HTR-8/SVneo (cell line): ENCODE data around the gene PRELID3B.

Source experiments
- DNase-seq: peaks from one replicate; pipeline ENCODE4 v3.0.0; 2011; ENCODE audit warnings: low spot score, mixed read lengths; ENCODE audit not compliant: insufficient read length
- FAIRE-seq: peaks from 2 replicates; lab custom pipeline; 2011; peaks lifted over from hg19 to GRCh38; lab: Jason Lieb, UNC

Gene PRELID3B

DNA sequence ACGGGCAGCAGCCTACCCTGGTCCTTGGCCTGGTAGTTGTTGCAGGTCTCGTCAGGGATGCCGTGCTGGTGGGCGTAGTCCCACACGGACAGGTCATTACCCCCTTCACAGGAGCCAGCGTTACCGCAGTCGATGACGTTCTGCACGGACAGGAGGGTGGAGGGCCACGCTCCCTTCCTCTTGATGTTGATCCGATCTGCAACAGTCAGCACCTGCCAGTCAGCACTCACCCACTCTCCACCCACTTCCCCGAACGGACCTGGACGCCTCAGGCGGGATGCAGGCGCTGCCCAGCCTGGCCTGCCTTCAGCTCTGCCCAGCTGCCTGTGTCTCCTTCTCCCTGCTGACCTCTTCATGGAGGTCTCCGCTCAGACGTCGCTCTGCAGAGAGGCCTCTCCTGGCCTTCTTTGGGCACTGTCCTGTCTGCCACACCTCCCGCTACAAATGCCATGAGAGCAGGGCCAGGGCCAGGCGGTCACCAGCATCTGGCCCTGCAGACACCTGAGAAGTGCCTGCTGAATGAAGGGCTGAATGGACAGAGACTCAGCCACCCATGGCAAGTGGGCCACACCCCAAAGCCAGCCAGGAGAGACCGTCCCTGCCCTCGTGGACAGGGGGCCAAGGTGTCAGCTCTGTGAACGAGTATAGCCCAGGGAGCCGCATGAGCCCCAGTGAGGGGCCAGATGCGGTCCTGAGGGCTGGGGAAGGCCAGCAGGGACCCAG lies 41.0 kb downstream of the PRELID3B start:
- FAIRE-seq (peak; percentile 23), DNase-seq (no peak)

DNA sequence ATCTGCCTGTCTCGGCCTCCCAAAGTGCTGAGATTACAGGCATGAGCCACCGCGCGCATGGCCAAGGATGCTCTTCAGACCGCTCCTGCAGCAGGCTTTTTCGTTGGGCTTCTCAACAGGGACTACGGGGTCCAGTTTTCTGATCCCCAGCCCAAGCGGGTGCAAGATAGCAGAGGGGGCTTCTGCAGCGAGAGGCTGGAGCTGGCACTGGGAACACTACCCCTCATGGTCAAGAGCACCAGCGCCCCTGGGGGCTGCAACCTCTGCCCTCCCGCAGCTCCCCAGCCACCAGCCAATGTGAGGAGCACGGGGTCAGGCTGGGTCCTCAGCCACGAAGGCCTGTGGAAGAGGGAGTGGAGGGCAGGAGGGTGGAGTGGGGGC lies 41.5 kb downstream of the PRELID3B start:
- DNase-seq (no peak), FAIRE-seq (no peak)

DNA sequence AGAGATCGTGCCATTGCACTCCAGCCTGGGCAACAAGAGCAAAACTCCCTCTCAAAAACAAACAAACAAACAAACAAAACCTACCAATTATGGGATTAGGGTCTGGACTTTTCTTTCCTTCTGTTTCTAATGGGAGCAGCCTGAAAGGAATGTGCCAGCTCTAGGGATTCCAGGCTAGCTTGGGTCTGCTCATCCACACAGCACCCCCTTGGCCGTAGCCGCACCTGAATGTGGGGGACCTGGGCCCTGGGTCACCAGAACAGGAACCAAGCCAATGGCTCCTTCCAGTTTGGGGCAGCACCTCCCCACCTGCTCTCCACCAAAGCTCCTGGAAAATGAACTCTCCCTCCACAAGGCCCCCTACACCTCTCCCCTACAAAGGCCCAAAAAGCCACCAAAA lies 42.3 kb downstream of the PRELID3B start:
- no peak for FAIRE-seq
- DNase-seq: no peak

DNA sequence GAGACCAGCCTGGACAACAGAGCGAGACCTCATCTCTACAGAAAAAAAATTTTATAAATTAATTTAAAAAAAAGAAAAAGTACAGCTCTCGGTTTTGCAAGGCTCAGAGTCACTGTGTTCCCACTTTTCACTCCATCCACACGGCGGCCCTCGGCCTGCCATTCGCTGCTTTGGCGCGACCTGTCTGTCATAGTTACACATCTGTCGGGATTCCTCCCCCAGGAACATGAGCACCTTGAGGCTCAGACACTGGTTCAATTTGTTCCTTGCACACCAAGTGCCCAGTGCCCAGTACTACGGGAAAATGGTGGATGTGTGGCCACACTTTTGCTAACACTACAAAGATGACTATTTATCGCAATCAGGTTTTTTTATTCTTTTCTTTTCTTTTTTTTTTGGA lies 43.9 kb downstream of the PRELID3B start:
- DNase-seq: no peak
- peak; percentile 62 for FAIRE-seq

DNA sequence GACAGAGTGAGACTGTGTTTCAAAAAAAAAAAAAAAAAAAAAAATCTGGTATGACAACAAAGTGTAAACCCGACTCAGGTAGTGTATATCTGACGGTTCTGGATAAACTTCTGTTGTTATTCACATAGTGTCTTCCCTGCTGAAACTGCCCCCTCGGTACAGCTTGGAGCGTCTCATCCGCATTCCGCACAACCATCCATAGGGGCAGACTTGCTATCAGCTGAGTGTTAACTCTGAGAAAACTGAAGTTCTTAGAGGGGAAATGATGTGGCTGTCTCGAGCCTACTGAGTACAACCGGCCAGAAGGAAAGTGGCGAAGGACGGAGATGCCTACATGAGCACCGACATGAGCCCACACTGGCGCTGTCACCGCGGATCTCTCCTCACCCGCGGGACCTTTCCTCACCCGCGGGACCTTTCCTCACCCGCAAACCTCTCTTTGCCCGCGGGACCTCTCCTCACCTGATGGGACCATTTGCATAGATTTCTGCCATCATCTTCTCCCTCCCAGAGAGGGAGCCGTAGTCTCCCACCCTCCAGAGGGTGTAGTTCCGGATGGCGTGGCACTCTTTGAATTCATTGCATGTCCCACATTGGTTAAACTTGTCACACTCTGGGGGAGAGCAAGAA lies 45.3 kb downstream of the PRELID3B start:
- no peak for DNase-seq
- FAIRE-seq: no peak

DNA sequence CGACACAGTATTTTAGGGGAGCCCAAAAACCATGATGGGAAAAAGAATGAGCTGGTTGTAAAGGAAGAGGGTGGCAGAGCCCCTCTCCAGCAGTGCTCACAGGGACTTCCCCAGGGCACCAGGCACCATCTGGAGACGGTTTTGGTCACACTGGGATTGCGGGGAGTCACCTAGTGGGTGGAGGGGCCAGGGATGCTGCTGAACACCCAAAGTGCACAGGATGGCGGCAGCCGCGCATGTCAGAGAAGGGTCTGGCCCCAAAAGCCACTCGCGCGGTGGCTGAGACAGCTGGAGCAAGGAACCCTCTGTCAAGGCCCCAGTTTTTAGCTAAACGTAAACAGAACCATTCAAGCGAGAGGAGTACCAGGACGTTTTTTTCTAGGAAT lies 46.4 kb downstream of the PRELID3B start:
- no peak for DNase-seq
- no peak for FAIRE-seq

DNA sequence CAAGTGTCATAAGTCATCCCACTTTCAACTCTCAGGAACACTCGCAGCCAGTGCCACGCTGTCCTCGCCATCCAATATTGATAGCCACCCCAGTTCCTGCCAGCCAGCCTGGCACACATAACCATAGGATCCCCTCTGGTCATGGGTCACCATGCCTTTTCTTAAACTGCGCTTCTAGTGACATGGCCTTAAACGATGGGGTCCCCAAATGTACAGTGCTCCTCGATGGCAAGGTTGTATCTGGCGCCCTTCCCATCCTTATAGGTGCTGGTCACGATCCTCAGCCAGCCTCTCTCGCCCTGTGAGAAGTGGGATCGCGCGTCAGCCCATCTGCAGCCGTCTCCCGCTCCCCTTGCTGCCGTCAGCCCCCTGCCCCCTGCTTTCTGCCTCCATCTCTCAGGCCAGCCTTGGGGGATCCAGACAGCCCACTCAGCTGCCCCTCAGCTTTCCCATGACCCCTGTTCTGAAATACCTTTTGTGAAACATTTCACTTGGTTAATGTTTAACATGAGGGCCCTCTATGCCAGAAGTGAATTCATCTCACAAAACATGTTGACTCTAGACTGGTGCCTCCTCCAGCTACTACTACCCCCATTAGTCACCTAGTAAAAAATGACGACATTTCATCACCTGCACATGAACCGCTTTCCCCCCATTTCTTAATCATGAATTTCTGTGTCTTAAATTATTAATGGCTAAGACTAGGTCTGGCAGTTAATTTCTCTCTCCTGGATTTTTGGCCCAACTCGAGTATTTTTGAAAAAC lies 46.9 kb downstream of the PRELID3B start:
- peak; percentile 28 for FAIRE-seq
- no peak for DNase-seq

DNA sequence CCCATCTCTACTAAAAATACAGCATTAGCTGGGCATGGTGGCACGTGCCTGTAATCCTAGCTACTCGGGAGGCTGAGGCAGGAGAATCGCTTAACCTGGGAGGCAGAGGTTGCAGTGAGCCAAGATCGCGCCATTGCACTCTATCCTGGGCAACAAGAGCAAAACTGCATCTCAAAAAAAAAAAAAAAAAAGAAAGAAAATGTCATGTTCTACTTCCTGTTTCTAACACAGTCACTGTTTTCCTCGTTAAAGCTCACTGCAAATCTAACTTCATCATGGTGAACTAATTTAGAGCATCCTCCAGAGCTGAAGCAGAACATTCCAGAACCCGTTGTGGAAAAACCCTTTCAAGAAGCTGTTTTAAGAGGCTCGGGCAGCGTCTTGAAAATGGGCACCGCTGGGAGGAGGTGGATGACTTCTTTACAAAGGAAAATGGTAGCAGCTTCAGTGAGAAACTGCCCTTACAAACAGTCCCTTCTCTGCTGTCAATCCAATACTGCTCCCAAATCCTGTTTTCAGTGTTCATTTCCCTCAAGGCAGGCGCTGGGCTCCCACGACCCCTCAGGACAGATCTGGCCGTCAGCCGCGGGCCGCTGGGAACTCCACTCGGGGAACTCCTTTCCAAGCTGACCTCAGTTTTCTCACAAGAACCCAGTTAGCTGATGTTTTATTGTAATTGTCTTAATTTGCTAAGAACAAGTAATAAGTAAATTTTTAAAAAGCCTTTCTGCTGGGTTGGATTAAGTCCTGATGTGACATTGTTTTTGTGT lies 48.0 kb downstream of the PRELID3B start:
- no peak for DNase-seq

DNA sequence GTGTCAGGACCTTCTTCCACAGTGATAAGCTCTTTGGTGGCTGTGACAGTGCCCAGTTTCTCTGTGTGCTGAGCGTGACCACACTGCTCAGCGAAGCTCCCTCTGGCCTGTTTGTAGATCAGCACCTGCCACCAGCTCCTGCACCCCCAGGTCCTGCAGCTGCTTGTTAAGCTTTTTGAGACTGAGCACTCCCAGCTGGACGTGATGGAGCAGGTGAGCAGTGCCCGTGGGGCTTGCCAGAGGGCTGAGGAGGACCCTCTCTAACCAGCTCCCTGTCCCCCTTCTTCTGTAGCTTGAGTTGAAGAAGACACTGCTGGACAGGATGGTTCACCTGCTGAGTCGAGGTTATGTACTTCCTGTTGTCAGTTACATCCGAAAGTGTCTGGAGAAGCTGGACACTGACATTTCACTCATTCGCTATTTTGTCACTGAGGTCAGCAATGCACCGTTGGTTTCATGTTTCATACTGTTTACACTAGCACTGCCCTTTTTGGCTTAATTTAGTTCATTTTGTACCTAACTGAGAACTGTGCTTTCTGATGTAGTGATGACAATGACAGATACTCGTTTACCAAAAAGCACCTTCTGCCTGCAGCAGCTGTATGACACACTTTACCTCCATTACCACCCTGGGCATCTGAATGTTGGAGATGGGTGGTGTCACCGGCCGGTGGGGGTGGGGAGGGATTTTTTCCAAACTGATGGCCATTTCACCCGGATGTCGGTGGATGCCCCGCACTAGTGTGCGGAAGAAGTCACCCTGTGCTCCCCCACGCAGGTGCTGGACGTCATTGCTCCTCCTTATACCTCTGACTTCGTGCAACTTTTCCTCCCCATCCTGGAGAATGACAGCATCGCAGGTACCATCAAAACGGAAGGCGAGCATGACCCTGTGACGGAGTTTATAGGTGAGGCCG lies 49.0 kb downstream of the PRELID3B start:
- DNase-seq (no peak), FAIRE-seq (peak; percentile 94)

More for the DNA sequence above, 48.0 kb downstream of the PRELID3B start:
- FAIRE-seq: no peak

DNA sequence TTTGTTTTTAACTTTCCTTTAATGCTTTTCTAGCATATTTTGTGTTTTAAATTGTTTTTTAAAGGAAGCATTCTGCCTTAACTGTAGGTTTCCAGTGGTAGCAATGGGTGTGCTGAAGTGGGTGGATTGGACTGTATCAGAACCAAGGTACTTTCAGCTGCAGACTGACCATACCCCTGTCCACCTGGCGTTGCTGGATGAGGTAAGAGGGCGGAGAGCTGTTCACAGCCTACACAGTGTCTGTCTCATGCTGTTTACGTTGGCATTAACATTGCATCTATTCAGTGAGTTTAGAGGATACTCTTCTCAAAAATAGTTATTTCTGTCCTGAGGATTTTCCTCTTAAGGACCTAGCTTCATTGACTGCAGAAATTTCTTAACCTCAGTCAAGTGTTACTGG lies 49.7 kb downstream of the PRELID3B start:
- no peak for DNase-seq

DNA sequence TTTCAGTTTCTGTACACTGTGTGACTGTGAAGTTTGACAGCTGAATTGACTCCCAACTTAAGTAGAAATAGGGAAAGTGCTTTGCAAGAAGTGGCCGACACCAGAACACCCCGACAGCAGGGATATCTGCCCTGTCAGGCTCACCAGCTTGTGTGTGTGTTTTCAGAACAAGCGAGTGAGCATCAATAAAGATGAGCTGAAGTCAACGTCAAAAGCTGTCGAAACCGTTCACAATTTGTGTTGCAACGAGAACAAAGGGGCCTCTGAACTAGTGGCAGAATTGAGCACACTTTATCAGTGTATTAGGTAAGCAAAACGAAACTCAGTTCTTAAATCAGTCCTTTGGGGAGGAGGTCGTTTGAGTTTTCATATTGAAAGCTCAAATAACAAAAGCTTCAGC lies 50.9 kb downstream of the PRELID3B start:
- FAIRE-seq (no peak), DNase-seq (no peak)

More for the DNA sequence above, 49.7 kb downstream of the PRELID3B start:
- FAIRE-seq: no peak

DNA sequence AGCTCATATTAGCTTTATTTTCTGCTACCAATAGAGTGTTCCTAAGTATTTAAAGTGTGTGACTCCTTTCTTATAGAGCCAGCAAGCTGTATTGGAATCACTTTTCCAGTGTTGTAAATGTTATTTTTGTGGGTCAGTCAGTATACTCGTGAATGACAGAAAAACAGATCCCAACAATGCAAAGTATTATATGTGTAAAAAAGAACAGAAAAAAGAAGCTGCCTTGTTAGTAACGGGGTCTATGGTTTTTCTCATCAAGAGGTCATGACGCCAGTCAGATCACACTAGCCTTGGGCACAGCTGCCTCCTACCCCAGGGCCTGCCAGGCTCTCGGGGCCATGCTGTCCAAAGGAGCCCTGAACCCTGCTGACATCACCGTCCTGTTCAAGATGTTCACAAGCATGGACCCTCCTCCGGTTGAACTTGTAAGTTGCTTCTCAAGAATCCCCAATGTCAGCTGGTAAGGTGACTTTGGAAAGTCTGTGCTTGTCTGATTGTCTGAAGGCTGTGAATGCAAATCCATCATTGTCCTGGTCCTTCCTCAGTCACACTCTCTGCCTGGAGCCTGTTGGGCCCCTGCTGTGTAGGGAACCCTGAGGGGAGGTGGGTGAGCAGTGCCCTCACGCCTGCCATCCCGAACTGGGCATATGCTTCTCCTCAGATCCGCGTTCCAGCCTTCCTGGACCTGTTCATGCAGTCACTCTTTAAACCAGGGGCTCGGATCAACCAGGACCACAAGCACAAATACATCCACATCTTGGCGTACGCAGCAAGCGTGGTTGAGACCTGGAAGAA lies 51.7 kb downstream of the PRELID3B start:
- DNase-seq (no peak), FAIRE-seq (no peak)

DNA sequence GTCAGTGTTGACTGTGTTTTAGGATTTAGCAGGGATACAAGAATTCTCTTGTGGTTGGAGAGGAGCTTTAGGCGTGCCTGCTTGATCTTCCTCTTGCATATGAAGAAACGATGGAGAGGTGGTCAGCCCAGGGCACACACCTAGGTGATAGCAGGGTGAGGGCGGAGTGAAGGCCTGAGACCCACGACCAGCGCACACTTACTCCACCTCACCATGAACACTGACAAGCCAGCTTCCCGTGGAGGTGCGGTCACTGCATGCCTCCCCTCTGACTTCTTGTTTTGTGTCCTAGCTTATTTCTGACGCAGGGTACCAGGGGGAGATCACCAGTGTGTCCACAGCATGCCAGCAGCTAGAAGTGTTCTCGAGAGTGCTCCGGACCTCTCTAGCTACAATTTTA lies 53.4 kb downstream of the PRELID3B start:
- FAIRE-seq (peak; percentile 72), DNase-seq (no peak)

DNA sequence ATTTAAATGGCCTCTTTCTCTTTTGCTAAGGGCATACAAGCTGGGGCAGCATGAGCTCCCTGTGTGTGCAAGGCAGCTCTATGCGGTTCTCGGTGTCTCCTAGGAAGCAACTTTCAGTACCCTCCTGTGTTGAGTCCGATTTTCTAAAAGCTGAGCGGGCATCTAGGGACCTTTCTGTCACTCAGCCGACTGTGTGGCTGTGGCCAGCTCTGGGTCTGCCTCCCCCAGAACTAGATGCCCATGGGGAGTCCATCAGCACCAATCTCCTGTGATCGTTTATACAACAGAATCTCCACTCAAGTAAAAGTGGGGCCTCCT lies 54.1 kb downstream of the PRELID3B start:
- no peak for DNase-seq
- FAIRE-seq: no peak

DNA sequence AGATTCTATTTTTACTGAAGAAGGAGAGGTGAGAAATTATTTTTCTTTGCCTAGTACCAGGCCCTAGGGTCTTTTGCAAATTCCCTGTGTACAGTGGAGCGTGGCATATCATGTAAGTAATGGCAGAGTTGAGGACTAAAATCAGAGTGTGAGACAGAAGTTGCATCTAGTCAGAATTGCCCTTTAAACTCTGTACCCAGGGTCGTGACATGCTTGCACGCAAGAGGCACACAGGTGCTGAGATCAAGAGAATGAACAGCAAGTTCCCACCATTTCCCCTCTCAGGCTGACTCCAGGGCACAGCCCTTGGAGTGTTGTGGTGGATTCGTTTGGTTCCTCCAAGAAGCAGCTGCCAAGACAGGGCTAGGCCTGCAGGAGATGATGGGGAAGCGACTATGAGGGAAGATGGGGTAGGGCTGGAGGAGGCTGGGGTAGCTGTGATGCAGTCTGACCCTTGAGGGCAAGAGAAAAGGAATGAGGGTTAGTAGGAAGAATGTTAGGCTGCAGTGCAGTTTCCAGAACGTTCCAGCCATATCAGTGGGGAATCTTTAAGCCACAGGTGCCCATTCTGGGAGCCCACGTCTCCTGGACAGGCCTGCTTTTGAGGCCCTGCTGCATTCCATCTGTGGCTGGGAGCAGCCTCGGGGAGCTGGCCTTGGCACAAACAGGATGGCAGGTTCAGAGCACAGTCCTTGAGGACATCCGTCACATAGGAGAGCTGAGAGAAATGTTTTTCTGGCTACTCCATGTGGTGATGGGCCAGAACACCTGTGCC lies 54.6 kb downstream of the PRELID3B start:
- FAIRE-seq: peak; percentile 69
- DNase-seq: no peak

DNA sequence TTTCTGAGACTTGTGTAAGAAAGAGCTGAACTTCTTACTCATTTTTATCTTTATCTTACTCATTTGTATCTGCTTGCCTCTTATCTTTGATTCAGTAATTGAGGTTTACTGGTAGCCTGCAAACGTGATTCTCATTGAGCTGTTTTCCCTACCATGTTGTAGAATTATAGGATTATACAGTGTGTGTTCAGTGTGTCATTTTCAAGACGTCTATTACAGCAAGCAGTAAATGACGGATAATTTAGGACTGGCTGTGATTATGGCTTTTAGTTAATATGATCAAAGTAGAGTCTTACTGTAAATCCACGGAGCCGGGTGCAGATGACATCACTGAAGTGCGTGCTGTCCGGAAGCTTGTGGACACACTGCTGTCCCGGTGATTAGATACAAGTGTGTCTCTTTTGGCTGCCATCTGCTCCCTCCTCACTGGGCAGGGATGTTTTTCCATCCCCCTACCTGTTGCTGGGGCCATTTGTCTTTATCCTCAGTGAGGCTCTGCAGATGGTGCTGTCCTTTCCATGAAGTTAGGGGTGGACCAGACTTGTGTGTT lies 55.5 kb downstream of the PRELID3B start:
- FAIRE-seq (peak; percentile 36), DNase-seq (no peak)

DNA sequence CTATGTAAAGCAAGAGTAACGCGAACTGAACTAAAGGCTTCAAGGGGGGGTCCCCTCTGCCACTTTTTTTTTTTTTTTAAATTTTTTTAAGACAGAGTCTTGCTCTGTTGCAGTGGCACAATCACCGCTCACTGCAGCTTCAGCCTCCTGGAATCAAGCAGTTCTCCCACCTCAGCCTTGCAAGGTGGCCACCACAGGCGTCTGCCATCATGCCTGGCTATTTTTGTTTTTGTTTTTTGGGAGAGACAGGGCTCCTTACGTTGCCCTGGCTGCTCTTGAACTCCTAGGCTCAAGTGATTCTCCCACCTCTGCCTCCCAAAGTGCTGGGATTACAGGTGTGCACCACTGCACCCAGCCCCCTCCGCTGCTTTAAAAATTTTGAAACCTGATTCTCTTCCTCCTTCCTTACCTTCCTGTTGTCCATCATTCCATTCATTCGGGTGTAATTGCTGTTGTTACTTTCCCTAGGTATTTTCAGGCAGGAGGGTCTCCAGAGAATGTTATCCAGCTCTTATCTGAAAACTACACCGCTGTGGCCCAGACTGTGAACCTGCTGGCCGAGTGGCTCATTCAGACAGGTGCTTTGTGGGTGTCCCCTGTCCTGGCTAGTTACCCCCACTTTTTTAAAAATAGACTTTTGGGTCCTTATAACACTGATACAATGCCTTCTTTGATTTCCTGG lies 56.2 kb downstream of the PRELID3B start:
- no peak for DNase-seq
- FAIRE-seq: no peak
